Neural crest cell (in vitro differentiated cells): Measurements from ENCODE around the gene PEX11A. TPM values are rescaled to one million over a fixed set of nuclear protein-coding genes. Genes with fewer than 3 reads are reported as not detected.

Experiments used
- DNase-seq: peaks from one replicate; pipeline ENCODE4 v3.0.0; 2021; ENCODE audit warnings: low read depth, mixed read lengths, low spot score
- H3K27ac Mint-ChIP-seq: one replicate; pipeline ENCODE4 v1.8.0; 2021; ENCODE audit warnings: mild to moderate bottlenecking, mixed read lengths; ENCODE audit not compliant: unreplicated experiment
- H3K27me3 Mint-ChIP-seq: 2 replicates; pipeline ENCODE4 v1.8.0; 2021; ENCODE audit warnings: low read depth, mild to moderate bottlenecking, mixed read lengths
- H3K36me3 Mint-ChIP-seq: 2 replicates; pipeline ENCODE4 v1.8.0; 2021; ENCODE audit warnings: low read depth, mild to moderate bottlenecking, mixed read lengths
- H3K4me1 Mint-ChIP-seq: 2 replicates; pipeline ENCODE4 v1.8.0; 2021; ENCODE audit warnings: mixed read lengths
- H3K4me3 Mint-ChIP-seq: one replicate; pipeline ENCODE4 v1.8.0; 2021; ENCODE audit warnings: mild to moderate bottlenecking, mixed read lengths
- H3K9me3 Mint-ChIP-seq: 2 replicates; pipeline ENCODE4 v1.8.0; 2021; ENCODE audit warnings: mixed read lengths
- CTCF ChIP-seq: fragments of 200-600 bp; sonication (generic); conservative IDR thresholded peaks from 2 replicates; pipeline ENCODE4 v1.5.0; 2021; ENCODE audit warnings: antibody characterized with exemption, mild to moderate bottlenecking
- total RNA-seq: library from RNA; stranded (reverse); gene quantifications from 2 replicates; pipeline ENCODE4 v1.2.1, GENCODE V29; 2021

PEX11A gene
- total RNA-seq, 1 donor from 2014 or later = 7.9 TPM

GRCh38 chr15:89632563-89633430 is 57.8 kb downstream of the PEX11A start:
- peaks cover 5% of the 10 kb centered on the region for H3K27me3 Mint-ChIP-seq
- no peak for TF ChIP-seq CTCF
- H3K27ac Mint-ChIP-seq = no peak overlapping the region
- H3K36me3 Mint-ChIP-seq = peaks cover 61% of the 10 kb centered on the region
- DNase-seq = no peak
- peak overlapping the region; percentile 71 for H3K4me3 Mint-ChIP-seq
- H3K4me1 Mint-ChIP-seq = peaks cover 4% of the 10 kb centered on the region
- no peaks in the 10 kb centered on the region for H3K9me3 Mint-ChIP-seq

- peak overlapping the region; percentile 55 for H3K4me3 Mint-ChIP-seq
- peaks cover 5% of the 10 kb centered on the region for H3K27me3 Mint-ChIP-seq
- H3K36me3 Mint-ChIP-seq = peaks cover 65% of the 10 kb centered on the region
- no peak for TF ChIP-seq CTCF
- H3K4me1 Mint-ChIP-seq = peaks cover 4% of the 10 kb centered on the region
- H3K27ac Mint-ChIP-seq = peak overlapping the region; percentile 90
- no peaks in the 10 kb centered on the region for H3K9me3 Mint-ChIP-seq
- DNase-seq = no peak
These were observed 58.7 kb downstream of the PEX11A start for GRCh38 chr15:89631902-89632264.

Other genes starting within 250 kb of the PEX11A start
- not detected in 2 replicates for gene RHCG, start 194.2 kb downstream of the PEX11A start, total RNA-seq
- 43.0 and 44.9 TPM in 2 replicates for gene TICRR, start 115.3 kb downstream of the PEX11A start, total RNA-seq
- gene KIF7, start 35.3 kb downstream of the PEX11A start, total RNA-seq = 15.6 and 16.2 TPM in 2 replicates
- 0.56 and 0.73 TPM in 2 replicates for gene PLIN1, start 11.4 kb downstream of the PEX11A start, total RNA-seq
- gene WDR93, start 57 bp upstream of the PEX11A start, total RNA-seq = 0.20 TPM in 1 of 2 replicates, not detected in the other
- 1.2 and 2.3 TPM in 2 replicates for gene MESP1, start 60.5 kb upstream of the PEX11A start, total RNA-seq
- 0.36 and 0.42 TPM in 2 replicates for gene MESP2, start 85.6 kb upstream of the PEX11A start, total RNA-seq
- 0.45 and 0.77 TPM in 2 replicates for gene ANPEP, start 124.1 kb upstream of the PEX11A start, total RNA-seq
- 29.8 and 31.6 TPM in 2 replicates for gene AP3S2, start 203.2 kb upstream of the PEX11A start, total RNA-seq
- gene ARPIN, start 222.2 kb upstream of the PEX11A start, total RNA-seq = 26.0 and 26.6 TPM in 2 replicates